Right lobe of liver (tissue), 6 donors: ENCODE measurements around the gene AGAP3. TPM values are rescaled to one million over a fixed set of nuclear protein-coding genes. Genes with fewer than 3 reads are reported as not detected.
A peak's percentile ranks its signal among the peaks of the same experiment; 100 is the strongest.

Experiments used
- ATAC-seq, 4 donors: fragments of 200-7000 bp; cut with Tn5 transposase; one replicate each; pipeline ENCODE4 v1.9.1; 2020; ENCODE audit warnings: mild to moderate bottlenecking in 4 of 4, moderate library complexity in 4 of 4
- DNase-seq, 3 donors: peaks; one replicate each; pipeline ENCODE4 v3.0.0-alpha.2; 2020
- H3K27ac ChIP-seq, 3 donors: fragments of 200-600 bp; one replicate each; pipeline ENCODE4 v1.8.0; 2022
- H3K27me3 ChIP-seq, 2 donors: fragments of 200-600 bp; one replicate each; pipeline ENCODE4 v1.8.0; 2022
- H3K36me3 ChIP-seq, 4 donors: fragments of 200-600 bp; sonication (generic) in 1 of 4; one replicate each; pipeline versions ENCODE4 v1.5.1 to v1.8.0; 2017 to 2022; ENCODE audit warnings: control low read depth in 1 of 4
- H3K4me1 ChIP-seq, 4 donors: fragments of 200-600 bp; sonication (generic) in 1 of 4; one replicate each; pipeline versions ENCODE4 v1.5.1 to v1.8.0; 2017 to 2022; ENCODE audit warnings: control low read depth in 1 of 4
- H3K4me3 ChIP-seq, 3 donors: fragments of 200-600 bp; one replicate each; pipeline ENCODE4 v1.8.0; 2022
- H3K9me3 ChIP-seq, 4 donors: fragments of 200-600 bp; sonication (generic) in 1 of 4; one replicate each; pipeline versions ENCODE4 v1.5.1 to v1.8.0; 2017 to 2022; ENCODE audit warnings: control low read depth in 1 of 4
- CTCF ChIP-seq, 4 donors: fragments of 200-600 bp in 3 of 4; fragments of 450-650 bp in 1 of 4; IDR thresholded peaks; one replicate each; pipeline versions ENCODE4 v1.5.1 to v1.8.0; 2016 to 2022; ENCODE audit warnings: antibody characterized with exemption in 4 of 4, mild to moderate bottlenecking in 2 of 4
- POLR2A ChIP-seq: fragments of 450-650 bp; IDR thresholded peaks from one replicate; pipeline ENCODE4 v1.6.1; 2017; ENCODE audit warnings: antibody characterized with exemption, mild to moderate bottlenecking
- WGBS: methylation state at CpG from one replicate; pipeline ENCODE4 v1.1.6; 2018; ENCODE audit warnings: low coverage, low lambda C conversion rate; ENCODE audit not compliant: insufficient coverage; ENCODE audit errors: missing lambda C conversion rate; 5-methylcytosine and 5-hydroxymethylcytosine counted together
- intact Hi-C, 2 donors: fragments of 100-400 bp; cut with DNase I; formaldehyde crosslinking; loops; one replicate each; pipeline versions ENCODE4 v1.11.2 to v1.14.1; 2022
- total RNA-seq, 6 experiments: library from RNA; depleted of rRNA in 2 of 6; stranded (reverse); fragments of >200 nt in 2 of 6; fragmentation: NEBNext Ultra II Directional in 3 of 6; extraction: Animal tissue kit (Norgen Biotek cat#: 25700) in 3 of 6; gene quantifications; one replicate each; pipeline versions ENCODE4 v1.1.0 to v1.2.4, GENCODE V29; 2016 to 2023
- donor health status: DM: no; HTN: yes; CAD: no.
- donor health status: DM: no; HTN: no; CAD: no.
- donor health status: DM: no; HTN: no; CAD: no.
- donor health status: DM: no; HTN: yes; CAD: no.
- donor health status: DM: no; HTN: yes; CAD: no.

Gene AGAP3
- total RNA-seq, 6 experiments from 2014 or later = 36.3 to 44.3 (median 39.5) TPM

GRCh38 chr7:151138153-151138851, 52.0 kb downstream of the AGAP3 start:
- Histone ChIP-seq H3K9me3 (no peaks in the 10 kb centered on the region), H3K4me1 (no peaks in the 10 kb centered on the region), H3K4me3 (no peak overlapping the region), H3K36me3 (peaks cover 0 to 27% (median 8%) of the 10 kb centered on the region in 4 donors), H3K27ac (no peak overlapping the region), H3K27me3 (no peaks in the 10 kb centered on the region)
- ATAC-seq (no peak), DNase-seq (peak in 2 of 3 donors; percentile 36 to 39)
- TF ChIP-seq POLR2A (no peak), CTCF (IDR thresholded peaks at IDR 0.05) (no peak)
- 92% methylated on average over 10 of the region's 30 CpGs for WGBS
- intact Hi-C loops = no loop called here

- H3K4me1 ChIP-seq = no peaks in the 10 kb centered on the region
- no peak for ATAC-seq
- H3K36me3 ChIP-seq = peaks cover 0 to 31% (median 5%) of the 10 kb centered on the region in 4 donors
- intact Hi-C loops = no loop called here
- no peak overlapping the region for H3K4me3 ChIP-seq
- TF ChIP-seq POLR2A = no peak
- no peak for TF ChIP-seq CTCF (IDR thresholded peaks at IDR 0.05)
- no peaks in the 10 kb centered on the region for H3K9me3 ChIP-seq
- peak in 2 of 3 donors; percentile 34 to 37 for DNase-seq
- no peaks in the 10 kb centered on the region for H3K27me3 ChIP-seq
- H3K27ac ChIP-seq = no peak overlapping the region
- 97% methylated on average over 12 of the region's 18 CpGs for WGBS
These were observed 53.0 kb downstream of the AGAP3 start for GRCh38 chr7:151139071-151139790.

GRCh38 chr7:151139791-151140190, 53.5 kb downstream of the AGAP3 start:
- no peaks in the 10 kb centered on the region for H3K9me3 ChIP-seq
- no peak overlapping the region for H3K27ac ChIP-seq
- peaks cover 0 to 28% (median 3%) of the 10 kb centered on the region in 4 donors for H3K36me3 ChIP-seq
- intact Hi-C loops = no loop called here
- no peak for TF ChIP-seq CTCF (IDR thresholded peaks at IDR 0.05)
- peak in 2 of 3 donors; percentile 28 to 33 for DNase-seq
- no peak overlapping the region for H3K4me3 ChIP-seq
- WGBS = 94% methylated on average over 7 of the region's 9 CpGs
- H3K4me1 ChIP-seq = no peaks in the 10 kb centered on the region
- no peaks in the 10 kb centered on the region for H3K27me3 ChIP-seq
- no peak for ATAC-seq

GRCh38 chr7:151140826-151141225, 54.6 kb downstream of the AGAP3 start:
- no peak overlapping the region for H3K4me3 ChIP-seq
- no peaks in the 10 kb centered on the region for H3K9me3 ChIP-seq
- DNase-seq = peak in 2 of 3 donors; percentile 22 to 28
- no peak for ATAC-seq
- 92% methylated on average over 5 of the region's 7 CpGs for WGBS
- intact Hi-C loops = no loop called here
- H3K27ac ChIP-seq = no peak overlapping the region
- H3K4me1 ChIP-seq = no peaks in the 10 kb centered on the region
- TF ChIP-seq POLR2A (no peak), CTCF (IDR thresholded peaks at IDR 0.05) (no peak)
- no peaks in the 10 kb centered on the region for H3K27me3 ChIP-seq
- H3K36me3 ChIP-seq = peaks cover 0 to 20% (median 0%) of the 10 kb centered on the region in 4 donors
